ENCODE results near the gene HNRNPAB. TPM values are rescaled to one million over a fixed set of nuclear protein-coding genes. Genes with fewer than 3 reads are reported as not detected.

Gene HNRNPAB
- total RNA-seq, 1 donor from 2014 or later, result 281 TPM

DNA sequence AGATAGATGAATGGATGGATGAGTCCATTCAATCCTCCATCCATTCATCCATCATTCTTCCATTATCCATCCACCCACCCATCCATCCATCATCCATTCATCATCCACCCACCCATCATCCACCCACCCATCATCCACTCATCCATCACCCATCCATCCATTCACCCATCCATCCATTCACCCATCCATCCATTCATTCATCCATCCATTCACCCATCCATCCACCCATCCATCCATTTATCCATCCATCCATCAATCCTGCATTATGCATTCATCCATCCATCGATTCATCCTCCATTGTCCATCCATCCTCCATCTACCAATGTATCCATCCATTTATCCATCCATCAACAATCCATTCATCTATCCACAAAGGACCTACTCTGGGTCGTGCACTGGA lies 41.1 kb downstream of the HNRNPAB start:
- H3K4me3 Mint-ChIP-seq (ENCODE audit: unreplicated experiment), result no peak overlapping the region
- no peak overlapping the region for H3K27ac Mint-ChIP-seq (ENCODE audit: unreplicated experiment)
- peaks cover 8% of the 10 kb centered on the region for H3K27me3 Mint-ChIP-seq (ENCODE audit: unreplicated experiment)
- H3K4me1 Mint-ChIP-seq (ENCODE audit: low read depth, unreplicated experiment), result peaks cover 5% of the 10 kb centered on the region
- H3K9me3 Mint-ChIP-seq (ENCODE audit: unreplicated experiment), result peaks cover 2% of the 10 kb centered on the region
- TF ChIP-seq, protein P1, sequence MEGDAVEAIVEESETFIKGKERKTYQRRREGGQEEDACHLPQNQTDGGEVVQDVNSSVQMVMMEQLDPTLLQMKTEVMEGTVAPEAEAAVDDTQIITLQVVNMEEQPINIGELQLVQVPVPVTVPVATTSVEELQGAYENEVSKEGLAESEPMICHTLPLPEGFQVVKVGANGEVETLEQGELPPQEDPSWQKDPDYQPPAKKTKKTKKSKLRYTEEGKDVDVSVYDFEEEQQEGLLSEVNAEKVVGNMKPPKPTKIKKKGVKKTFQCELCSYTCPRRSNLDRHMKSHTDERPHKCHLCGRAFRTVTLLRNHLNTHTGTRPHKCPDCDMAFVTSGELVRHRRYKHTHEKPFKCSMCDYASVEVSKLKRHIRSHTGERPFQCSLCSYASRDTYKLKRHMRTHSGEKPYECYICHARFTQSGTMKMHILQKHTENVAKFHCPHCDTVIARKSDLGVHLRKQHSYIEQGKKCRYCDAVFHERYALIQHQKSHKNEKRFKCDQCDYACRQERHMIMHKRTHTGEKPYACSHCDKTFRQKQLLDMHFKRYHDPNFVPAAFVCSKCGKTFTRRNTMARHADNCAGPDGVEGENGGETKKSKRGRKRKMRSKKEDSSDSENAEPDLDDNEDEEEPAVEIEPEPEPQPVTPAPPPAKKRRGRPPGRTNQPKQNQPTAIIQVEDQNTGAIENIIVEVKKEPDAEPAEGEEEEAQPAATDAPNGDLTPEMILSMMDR (IDR thresholded peaks at IDR 0.05; ENCODE audit: partially characterized antibody, unreplicated experiment), result no peak
- no peaks in the 10 kb centered on the region for H3K36me3 Mint-ChIP-seq (ENCODE audit: unreplicated experiment)
- DNase-seq, result no peak

DNA sequence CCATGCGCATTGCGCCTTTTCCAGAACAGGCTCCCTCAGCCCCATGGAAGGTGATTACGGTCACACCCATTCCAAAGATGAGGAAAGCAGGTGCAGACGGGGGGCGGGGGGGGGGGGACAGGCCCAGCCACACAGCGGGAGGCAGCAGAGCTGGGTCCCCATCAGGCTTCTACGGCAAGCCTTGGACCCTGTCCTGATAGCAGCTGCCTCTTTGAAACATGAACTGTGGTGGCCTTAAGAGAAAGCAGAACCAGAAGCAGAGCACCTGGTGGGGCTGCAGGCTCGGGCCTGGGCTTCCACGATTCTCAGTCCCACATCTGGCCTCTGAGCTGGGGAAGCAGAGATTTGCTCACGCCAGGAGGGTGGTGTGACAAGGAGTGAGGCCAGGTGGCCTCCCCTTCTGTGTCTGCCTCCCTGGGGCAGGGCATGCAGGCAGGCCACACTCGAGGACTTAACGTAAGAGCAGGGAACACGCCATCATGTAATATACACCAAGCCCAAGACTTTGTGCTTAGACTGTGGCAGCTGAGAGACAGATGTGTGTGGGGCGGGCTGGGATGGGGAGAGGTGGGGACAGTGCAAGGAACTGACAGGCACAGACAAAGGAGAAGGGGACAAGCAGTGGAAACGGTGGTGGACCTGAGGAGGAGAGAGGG lies 42.4 kb downstream of the HNRNPAB start:
- DNase-seq, result no peak
- Mint-ChIP-seq H3K4me1 (ENCODE audit: low read depth, unreplicated experiment) (peaks cover 5% of the 10 kb centered on the region), H3K27me3 (ENCODE audit: unreplicated experiment) (peaks cover 8% of the 10 kb centered on the region), H3K9me3 (ENCODE audit: unreplicated experiment) (no peaks in the 10 kb centered on the region), H3K27ac (ENCODE audit: unreplicated experiment) (no peak overlapping the region), H3K36me3 (ENCODE audit: unreplicated experiment) (no peaks in the 10 kb centered on the region), H3K4me3 (ENCODE audit: unreplicated experiment) (no peak overlapping the region)
- TF ChIP-seq, protein P1 (IDR thresholded peaks at IDR 0.05; ENCODE audit: partially characterized antibody, unreplicated experiment), result no peak

- TF ChIP-seq, protein P1 (IDR thresholded peaks at IDR 0.05; ENCODE audit: partially characterized antibody, unreplicated experiment), result no peak
- Mint-ChIP-seq H3K36me3 (ENCODE audit: unreplicated experiment) (no peaks in the 10 kb centered on the region), H3K4me3 (ENCODE audit: unreplicated experiment) (no peak overlapping the region), H3K9me3 (ENCODE audit: unreplicated experiment) (no peaks in the 10 kb centered on the region), H3K27me3 (ENCODE audit: unreplicated experiment) (peaks cover 4% of the 10 kb centered on the region), H3K4me1 (ENCODE audit: low read depth, unreplicated experiment) (peaks cover 5% of the 10 kb centered on the region), H3K27ac (ENCODE audit: unreplicated experiment) (no peak overlapping the region)
- DNase-seq, result peak; percentile 14
Observed at GRCh38 chr5:178247481-178248456, 43.4 kb downstream of the HNRNPAB start.

GRCh38 chr5:178248750-178249149 lies 44.4 kb downstream of the HNRNPAB start:
- Mint-ChIP-seq H3K27ac (ENCODE audit: unreplicated experiment) (no peak overlapping the region), H3K9me3 (ENCODE audit: unreplicated experiment) (no peaks in the 10 kb centered on the region), H3K27me3 (ENCODE audit: unreplicated experiment) (peaks cover 4% of the 10 kb centered on the region), H3K4me3 (ENCODE audit: unreplicated experiment) (no peak overlapping the region), H3K36me3 (ENCODE audit: unreplicated experiment) (no peaks in the 10 kb centered on the region), H3K4me1 (ENCODE audit: low read depth, unreplicated experiment) (peaks cover 5% of the 10 kb centered on the region)
- DNase-seq, result no peak
- TF ChIP-seq, protein P1 (IDR thresholded peaks at IDR 0.05; ENCODE audit: partially characterized antibody, unreplicated experiment), result no peak

Measured in glutamatergic neuron (in vitro differentiated cells).